Measurements from ENCODE around the gene THOP1.

The THOP1 gene

GRCh38 chr19:2854849-2855248 is 69.5 kb downstream of the THOP1 start:
- no peak for DNase-seq (ENCODE audit: low read depth in 3 of 3)

- DNase-seq (ENCODE audit: low read depth in 3 of 3): no peak
These were observed 71.3 kb downstream of the THOP1 start for GRCh38 chr19:2856457-2857050.

- no peak for DNase-seq (ENCODE audit: low read depth in 3 of 3)
These were observed 73.6 kb downstream of the THOP1 start for GRCh38 chr19:2858864-2859263.

GRCh38 chr19:2863816-2864215 is 78.5 kb downstream of the THOP1 start:
- DNase-seq (ENCODE audit: low read depth in 3 of 3): no peak

All from stimulated activated CD4-positive, alpha-beta T cell treated with anti-CD3 and anti-CD28 coated beads, TNF-alpha, amount 100 ng/mL, for 4 hours (primary cell).